ENCODE measurements around the gene KCNQ1.

DNA sequence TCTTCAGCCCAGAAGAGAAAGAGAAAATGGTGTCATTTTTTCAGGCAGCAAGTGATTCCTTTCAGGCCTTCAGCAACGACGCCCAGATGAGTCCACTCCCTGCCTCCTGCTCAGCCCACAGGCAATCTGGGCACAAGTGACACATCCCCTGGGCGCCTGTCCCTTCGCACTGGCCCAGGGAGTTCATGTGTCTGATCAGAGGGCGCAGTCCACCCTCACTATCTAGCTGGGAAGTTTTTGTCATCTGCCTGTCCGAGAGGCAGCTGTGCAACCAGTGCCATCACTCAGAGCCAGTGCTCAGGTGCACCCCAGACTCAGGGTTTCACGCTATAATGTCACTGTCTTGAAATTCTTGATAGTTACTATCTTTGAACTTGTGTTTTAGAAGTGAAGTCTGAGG is 256.4 kb downstream of the KCNQ1 start:
- TF ChIP-seq, protein P1, sequence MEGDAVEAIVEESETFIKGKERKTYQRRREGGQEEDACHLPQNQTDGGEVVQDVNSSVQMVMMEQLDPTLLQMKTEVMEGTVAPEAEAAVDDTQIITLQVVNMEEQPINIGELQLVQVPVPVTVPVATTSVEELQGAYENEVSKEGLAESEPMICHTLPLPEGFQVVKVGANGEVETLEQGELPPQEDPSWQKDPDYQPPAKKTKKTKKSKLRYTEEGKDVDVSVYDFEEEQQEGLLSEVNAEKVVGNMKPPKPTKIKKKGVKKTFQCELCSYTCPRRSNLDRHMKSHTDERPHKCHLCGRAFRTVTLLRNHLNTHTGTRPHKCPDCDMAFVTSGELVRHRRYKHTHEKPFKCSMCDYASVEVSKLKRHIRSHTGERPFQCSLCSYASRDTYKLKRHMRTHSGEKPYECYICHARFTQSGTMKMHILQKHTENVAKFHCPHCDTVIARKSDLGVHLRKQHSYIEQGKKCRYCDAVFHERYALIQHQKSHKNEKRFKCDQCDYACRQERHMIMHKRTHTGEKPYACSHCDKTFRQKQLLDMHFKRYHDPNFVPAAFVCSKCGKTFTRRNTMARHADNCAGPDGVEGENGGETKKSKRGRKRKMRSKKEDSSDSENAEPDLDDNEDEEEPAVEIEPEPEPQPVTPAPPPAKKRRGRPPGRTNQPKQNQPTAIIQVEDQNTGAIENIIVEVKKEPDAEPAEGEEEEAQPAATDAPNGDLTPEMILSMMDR (IDR thresholded peaks at IDR 0.05): no peak
- TF ChIP-seq POLR2A (IDR thresholded peaks at IDR 0.05): no peak
- no peak for TF ChIP-seq EP300 (IDR thresholded peaks at IDR 0.05)

Data from sigmoid colon (tissue), 4 donors.